ENCODE data around the gene HEBP2. TPM values are rescaled to one million over a fixed set of nuclear protein-coding genes. Genes with fewer than 3 reads are reported as not detected.
A peak's percentile ranks its signal among the peaks of the same experiment; 100 is the strongest.

HEBP2 gene
- total RNA-seq, 6 experiments from 2014 or later = 37.3 to 69.2 (median 53.0) TPM

DNA sequence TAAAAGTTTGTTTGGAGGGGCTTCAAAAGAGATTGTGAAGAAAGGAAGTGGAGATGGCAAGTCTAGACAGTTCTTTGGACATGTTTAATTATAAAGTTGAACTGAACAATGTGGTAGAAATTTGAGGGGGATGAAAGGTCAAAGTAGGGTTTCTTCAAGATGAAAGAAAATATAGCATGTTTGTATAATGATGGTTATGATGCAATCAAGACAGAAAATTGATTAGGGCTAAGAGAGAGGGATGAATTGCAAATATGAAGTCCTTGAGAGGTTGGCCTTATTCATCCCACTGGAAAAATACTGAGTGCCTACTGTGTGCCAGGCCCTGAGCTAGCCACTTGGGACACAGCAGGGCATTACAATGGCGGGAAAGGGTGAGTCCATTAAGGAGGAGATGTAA is 57.6 kb downstream of the HEBP2 start:
- DNase-seq (no peak), ATAC-seq (no peak)
- Histone ChIP-seq H3K4me3 (no peak overlapping the region), H3K27me3 (no peaks in the 10 kb centered on the region), H3K27ac (no peak overlapping the region), H3K36me3 (peaks cover 0 to 31% (median 15%) of the 10 kb centered on the region in 4 donors), H3K9me3 (no peaks in the 10 kb centered on the region), H3K4me1 (no peaks in the 10 kb centered on the region)
- intact Hi-C loops (cut with DNase I) = no loop called here
- no peak for TF ChIP-seq POLR2A (IDR thresholded peaks at IDR 0.05)
- TF ChIP-seq CTCF (IDR thresholded peaks at IDR 0.05) = no peak
- WGBS (ENCODE audit: insufficient coverage, low coverage, low lambda C conversion rate, missing lambda C conversion rate) = 100% methylated on average over 1 of the region's 1 CpG

DNA sequence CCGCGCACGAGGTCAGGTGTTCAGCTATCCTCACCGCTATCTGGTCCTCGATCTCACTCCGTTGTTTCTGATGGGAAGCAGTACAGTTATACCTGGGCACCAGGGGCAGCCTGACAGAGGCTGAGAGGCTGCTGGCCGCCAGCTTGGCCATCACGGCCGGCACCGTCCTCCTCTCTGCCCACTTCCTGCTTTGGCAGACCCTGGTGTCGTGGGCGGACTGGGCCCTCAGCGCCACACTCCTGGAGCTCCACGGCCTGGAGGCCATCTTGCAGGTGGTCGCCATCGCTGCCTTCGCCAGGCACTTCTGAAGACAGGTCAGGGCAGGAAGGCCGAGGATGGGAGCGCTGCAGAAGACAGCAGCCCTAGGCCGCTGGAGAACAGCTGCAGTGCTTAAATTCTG is 60.1 kb downstream of the HEBP2 start:
- Histone ChIP-seq H3K4me1 (no peaks in the 10 kb centered on the region), H3K36me3 (peaks cover 0 to 54% (median 19%) of the 10 kb centered on the region in 4 donors), H3K9me3 (no peaks in the 10 kb centered on the region), H3K4me3 (no peak overlapping the region), H3K27me3 (no peaks in the 10 kb centered on the region), H3K27ac (no peak overlapping the region)
- intact Hi-C loops (cut with DNase I) = no loop called here
- DNase-seq = no peak
- 90% methylated on average over 7 of the region's 20 CpGs for WGBS (ENCODE audit: insufficient coverage, low coverage, low lambda C conversion rate, missing lambda C conversion rate)
- TF ChIP-seq POLR2A (IDR thresholded peaks at IDR 0.05) = no peak
- no peak for TF ChIP-seq CTCF (IDR thresholded peaks at IDR 0.05)
- ATAC-seq = peak in 2 of 4 donors; percentile 19 to 36

DNA sequence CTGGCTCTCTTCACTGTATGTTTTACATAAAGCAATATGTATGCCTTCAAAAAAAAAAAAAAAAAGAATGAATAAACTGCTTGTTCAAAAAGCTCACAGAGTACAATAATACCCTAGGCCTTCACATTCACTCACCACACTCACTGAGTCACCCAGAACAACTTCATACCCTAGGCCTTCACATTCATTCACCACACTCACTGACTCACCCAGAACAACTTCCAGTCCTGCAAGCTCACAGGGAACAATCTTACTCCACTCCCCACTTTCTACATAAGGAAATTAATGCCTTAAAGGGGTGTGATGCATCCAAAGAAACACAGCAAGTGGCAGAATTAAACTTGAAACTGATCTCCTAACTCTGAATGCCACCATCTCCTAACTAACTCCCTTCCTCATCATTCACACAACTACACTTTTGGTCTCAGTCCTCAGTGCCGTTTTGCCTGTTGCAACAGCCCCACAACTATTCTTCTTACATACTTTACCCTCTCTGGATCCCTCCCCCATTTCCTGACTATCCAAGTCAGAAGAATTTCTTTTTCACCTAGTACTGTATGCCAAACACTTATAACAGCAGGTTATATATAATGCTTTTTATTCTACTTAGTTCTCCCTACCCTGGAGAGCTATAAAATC is 61.1 kb downstream of the HEBP2 start:
- no peaks in the 10 kb centered on the region for H3K9me3 ChIP-seq
- H3K4me3 ChIP-seq = no peak overlapping the region
- 36% methylated on average over 1 of the region's 1 CpG for WGBS (ENCODE audit: insufficient coverage, low coverage, low lambda C conversion rate, missing lambda C conversion rate)
- no peak overlapping the region for H3K27ac ChIP-seq
- no peaks in the 10 kb centered on the region for H3K27me3 ChIP-seq
- TF ChIP-seq POLR2A (IDR thresholded peaks at IDR 0.05) = no peak
- no peak for TF ChIP-seq CTCF (IDR thresholded peaks at IDR 0.05)
- peak in 1 of 4 donors; percentile 29 for ATAC-seq
- intact Hi-C loops (cut with DNase I) = no loop called here
- H3K36me3 ChIP-seq = peaks cover 0 to 65% (median 22%) of the 10 kb centered on the region in 4 donors
- no peaks in the 10 kb centered on the region for H3K4me1 ChIP-seq
- DNase-seq = no peak

DNA sequence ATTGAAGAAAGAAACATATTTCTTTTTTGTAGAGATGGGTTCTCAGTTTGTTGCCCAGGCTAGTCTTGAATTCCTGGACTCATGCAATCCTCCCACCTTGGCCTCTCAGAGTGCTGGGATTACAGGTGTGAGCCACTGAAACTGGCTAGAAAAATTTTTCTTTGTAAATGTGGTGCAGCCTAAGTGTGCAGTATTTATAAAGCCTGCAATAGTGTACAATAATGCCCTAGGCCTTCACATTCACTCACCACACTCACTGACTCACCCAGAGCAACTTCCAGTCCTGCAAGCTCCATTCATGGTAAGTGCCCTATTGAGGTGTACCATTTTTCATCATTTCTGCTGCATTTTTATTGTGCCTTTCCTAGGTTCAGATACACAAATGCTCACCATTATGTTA is 63.9 kb downstream of the HEBP2 start:
- Histone ChIP-seq H3K27ac (no peak overlapping the region), H3K27me3 (no peaks in the 10 kb centered on the region), H3K36me3 (peaks cover 0 to 73% (median 22%) of the 10 kb centered on the region in 4 donors), H3K4me3 (no peak overlapping the region), H3K9me3 (no peaks in the 10 kb centered on the region), H3K4me1 (peaks cover 0 to 4% (median 1%) of the 10 kb centered on the region in 4 donors)
- ATAC-seq (no peak), DNase-seq (no peak)
- TF ChIP-seq CTCF (IDR thresholded peaks at IDR 0.05) = no peak
- no peak for TF ChIP-seq POLR2A (IDR thresholded peaks at IDR 0.05)
- intact Hi-C loops (cut with DNase I) = no loop called here

Measured in right lobe of liver (tissue), 6 donors.